Caco-2 (cell line): Measurements from ENCODE around the gene KNL1. TPM values are rescaled to one million over a fixed set of nuclear protein-coding genes. Genes with fewer than 3 reads are reported as not detected.
"Not testable (repeated sequence)": the region's sequence is repeated elsewhere in the genome, so short reads cannot be mapped to it uniquely, and the experiment has no call there.

Source experiments
- BruUV-seq: library from RNA; stranded (reverse); fragments of 400-500 nt; replicated peaks from 2 replicates; lab custom pipeline; 2021; lab: Mats Ljungman, UMichigan
- CTCF ChIA-PET: fragments of 300-600 bp; sonication (Branson Sonifier 250); formaldehyde crosslinking; loops from one replicate; lab custom pipeline; 2022; ENCODE audit warnings: antibody characterized with exemption; lab: Charles Lee
- POLR2A ChIA-PET: fragments of 300-600 bp; sonication (Branson Sonifier 250); formaldehyde crosslinking; loops from one replicate; lab custom pipeline; 2022; ENCODE audit warnings: antibody characterized with exemption; lab: Charles Lee
- DNase-seq, 2 experiments: peaks; one replicate each; pipeline versions ENCODE4 v3.0.0 to v3.0.0-alpha.2; 2020 to 2022
- H3K27me3 ChIP-seq: replicated peaks from 2 replicates; pipeline ENCODE4 v1.6.0; 2011; ENCODE audit warnings: low read length; ENCODE audit not compliant: control insufficient read depth, insufficient read depth
- H3K36me3 ChIP-seq: 2 replicates; pipeline ENCODE4 v1.5.1; 2011; ENCODE audit warnings: low read length; ENCODE audit not compliant: control insufficient read depth, insufficient read depth
- H3K4me1 ChIP-seq: fragments of 250-450 bp; sonication (Bioruptor Pico); 2 replicates; pipeline ENCODE4 v1.5.1; 2020; ENCODE audit warnings: mild to moderate bottlenecking
- H3K4me3 ChIP-seq: 2 replicates; pipeline ENCODE4 v1.5.1; 2011; ENCODE audit warnings: low read depth, mild to moderate bottlenecking, control low read depth, low read length
- H3K9me3 ChIP-seq: fragments of 250-450 bp; sonication (Bioruptor Pico); 2 replicates; pipeline ENCODE4 v1.5.1; 2020; ENCODE audit warnings: mild to moderate bottlenecking, moderate library complexity
- H3K27ac Mint-ChIP-seq: one replicate; pipeline ENCODE4 v1.8.0; 2022; ENCODE audit warnings: mixed read lengths; ENCODE audit not compliant: unreplicated experiment
- H3K27me3 Mint-ChIP-seq: one replicate; pipeline ENCODE4 v1.8.0; 2022; ENCODE audit warnings: mixed read lengths; ENCODE audit not compliant: insufficient read depth, unreplicated experiment
- H3K36me3 Mint-ChIP-seq: one replicate; pipeline ENCODE4 v1.8.0; 2022; ENCODE audit warnings: mild to moderate bottlenecking, mixed read lengths; ENCODE audit not compliant: insufficient read depth, unreplicated experiment
- H3K4me1 Mint-ChIP-seq: one replicate; pipeline ENCODE4 v1.8.0; 2022; ENCODE audit warnings: low read depth, mixed read lengths; ENCODE audit not compliant: unreplicated experiment
- H3K4me3 Mint-ChIP-seq: one replicate; pipeline ENCODE4 v1.8.0; 2022; ENCODE audit warnings: mild to moderate bottlenecking, moderate library complexity, mixed read lengths; ENCODE audit not compliant: unreplicated experiment
- H3K9me3 Mint-ChIP-seq: one replicate; pipeline ENCODE4 v1.8.0; 2022; ENCODE audit warnings: mixed read lengths; ENCODE audit not compliant: unreplicated experiment
- CTCF ChIP-seq, 2 experiments: fragments of 200-600 bp in 1 of 2; IDR thresholded peaks; 1 replicate in 1 of 2; 2 replicates in 1 of 2; pipeline versions ENCODE4 v1.5.1 to v1.8.0; 2011 to 2022; ENCODE audit warnings: antibody characterized with exemption in 1 of 2, control low read depth in 1 of 2, inconsistent platforms in 1 of 2, low read depth in 1 of 2, low read length in 1 of 2, mild to moderate bottlenecking in 1 of 2, moderate library complexity in 1 of 2; ENCODE audit not compliant: insufficient read depth in 1 of 2, severe bottlenecking in 1 of 2, unreplicated experiment in 1 of 2
- intact Hi-C: fragments of 100-400 bp; cut with micrococcal nuclease; formaldehyde crosslinking; loops from one replicate; pipeline ENCODE4 v1.10.0; 2022; ENCODE audit not compliant: unreplicated experiment
- total RNA-seq: library from RNA; stranded (reverse); gene quantifications from 2 replicates; pipeline ENCODE4 v1.2.3, GENCODE V29; 2022

The KNL1 gene
- total RNA-seq, 1 experiment from 2014 or later: 29.5 TPM

DNA sequence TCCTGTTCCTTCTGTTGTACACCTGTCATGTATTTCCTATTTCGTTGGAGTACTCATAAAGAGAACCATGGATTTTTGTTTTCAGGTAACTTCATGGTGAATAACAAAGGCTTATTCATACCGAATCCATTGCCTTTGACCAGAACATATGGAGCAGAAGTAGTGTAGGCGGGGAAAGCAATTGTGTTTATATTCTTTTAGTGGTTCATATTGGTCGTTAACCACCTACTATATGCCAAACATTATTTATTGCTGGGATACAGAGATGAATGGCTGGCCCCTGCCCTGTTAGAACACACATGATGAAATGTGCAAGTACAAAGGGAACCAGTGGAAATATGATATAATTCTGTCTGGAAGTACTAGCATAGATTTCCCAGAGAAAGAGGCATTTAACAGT, 15.2 kb upstream of the KNL1 start:
- H3K4me1 Mint-ChIP-seq: no peaks in the 10 kb centered on the region
- H3K27ac Mint-ChIP-seq: no peak overlapping the region
- ChIA-PET POLR2A (no interaction called here), CTCF (no interaction called here)
- no peak for TF ChIP-seq CTCF (IDR thresholded peaks at IDR 0.05; ENCODE audit: insufficient read depth in 1 of 2, low read depth in 1 of 2, low read length in 1 of 2, severe bottlenecking in 1 of 2, unreplicated experiment in 1 of 2)
- peaks cover 13% of the 10 kb centered on the region for H3K36me3 Mint-ChIP-seq
- peaks cover 2% of the 10 kb centered on the region for H3K36me3 ChIP-seq
- no TSS peak for BruUV-seq
- H3K4me3 Mint-ChIP-seq: no peak overlapping the region
- no peak for DNase-seq
- intact Hi-C loops: no loop called here
- no peaks in the 10 kb centered on the region for H3K27me3 ChIP-seq
- no peaks in the 10 kb centered on the region for H3K27me3 Mint-ChIP-seq
- H3K4me3 ChIP-seq: no peak overlapping the region
- H3K9me3 Mint-ChIP-seq: no peaks in the 10 kb centered on the region
- H3K9me3 ChIP-seq: no peaks in the 10 kb centered on the region
- no peaks in the 10 kb centered on the region for H3K4me1 ChIP-seq

DNA sequence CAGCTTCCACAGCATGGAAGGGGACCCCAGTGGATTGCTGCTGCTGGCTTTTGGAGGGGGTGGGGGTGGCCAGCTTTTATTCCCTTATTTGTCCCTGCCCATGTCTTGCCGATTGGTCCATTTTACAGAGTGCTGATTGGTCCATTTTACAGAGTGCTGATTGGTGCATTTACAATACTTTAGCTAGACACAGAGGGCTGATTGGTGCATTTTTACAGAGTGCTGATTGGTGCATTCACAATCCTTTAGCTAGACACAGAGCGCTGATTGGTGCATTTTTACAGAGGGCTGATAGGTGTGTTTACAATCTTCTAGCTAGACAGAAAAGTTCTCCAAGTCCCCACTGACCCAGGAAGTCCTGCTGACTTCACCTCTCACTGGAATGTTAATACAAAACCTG, 12.3 kb upstream of the KNL1 start:
- H3K4me3 ChIP-seq, H3K9me3 Mint-ChIP-seq, BruUV-seq, H3K4me3 Mint-ChIP-seq, DNase-seq, H3K36me3 Mint-ChIP-seq, H3K36me3 ChIP-seq, H3K9me3 ChIP-seq, H3K27me3 ChIP-seq, H3K4me1 Mint-ChIP-seq, H3K4me1 ChIP-seq, H3K27me3 Mint-ChIP-seq, H3K27ac Mint-ChIP-seq: not testable (repeated sequence)
- ChIA-PET POLR2A (interaction anchor here (0.5 kb wide), 1 partner anchor 486 kb away, joined by 11 read pairs; no protein-coding TSS in a partner anchor), CTCF (interaction anchor here (1.0 kb wide), 1 partner anchor 94 kb away, joined by 6 read pairs; no protein-coding TSS in a partner anchor)
- intact Hi-C loops: loop anchor here (1.0 kb wide), 1 partner anchor 12 kb away; the partner anchor contains the start of gene RPUSD2

GRCh38 chr15:40582726-40583246, 11.3 kb upstream of the KNL1 start:
- Mint-ChIP-seq H3K9me3 (no peaks in the 10 kb centered on the region), H3K27ac (peak overlapping the region; percentile 88), H3K4me3 (peak overlapping the region; percentile 87), H3K36me3 (peaks cover 6% of the 10 kb centered on the region), H3K27me3 (no peaks in the 10 kb centered on the region), H3K4me1 (peaks cover 7% of the 10 kb centered on the region)
- Histone ChIP-seq H3K4me1 (0 out of 2 replicates have a peak, but pooled peaks cover 3% of the 10 kb centered on the region), H3K9me3 (no peaks in the 10 kb centered on the region), H3K4me3 (peak overlapping the region; percentile 42), H3K36me3 (no peaks in the 10 kb centered on the region), H3K27me3 (no peaks in the 10 kb centered on the region)
- peak; percentile 81 to 85 for DNase-seq
- BruUV-seq: no TSS peak
- POLR2A ChIA-PET: no interaction called here
- intact Hi-C loops: loop anchor here (1.0 kb wide), 1 partner anchor 13 kb away; the partner anchor contains the start of gene RPUSD2
- TF ChIP-seq CTCF (IDR thresholded peaks at IDR 0.05; ENCODE audit: insufficient read depth in 1 of 2, low read depth in 1 of 2, low read length in 1 of 2, severe bottlenecking in 1 of 2, unreplicated experiment in 1 of 2): no peak
- CTCF ChIA-PET: interaction anchor here (0.6 kb wide), 1 partner anchor 295 kb away, joined by 4 read pairs; no protein-coding TSS in a partner anchor
